Activated B cell treated with CpG ODN at 0.5 μM for 24 hours (primary cell): ENCODE data around the gene MTHFD1. TPM values are rescaled to one million over a fixed set of nuclear protein-coding genes. Genes with fewer than 3 reads are reported as not detected.
"Not testable (repeated sequence)": the region's sequence is repeated elsewhere in the genome, so short reads cannot be mapped to it uniquely, and the experiment has no call there.

Source experiments
- ATAC-seq: fragments of 200-7000 bp; cut with Tn5 transposase; one replicate; pipeline ENCODE4 v1.10.0; 2021; ENCODE audit warnings: low read depth, mild to moderate bottlenecking, moderate library complexity
- CTCF ChIA-PET: fragments of 350-600 bp; sonication (Branson Sonifier 250); formaldehyde crosslinking; loops from one replicate; lab custom pipeline; 2021; ENCODE audit warnings: antibody characterized with exemption; lab: Charles Lee
- POLR2A ChIA-PET: fragments of 350-600 bp; sonication (Branson Sonifier 250); formaldehyde crosslinking; loops from one replicate; lab custom pipeline; 2021; ENCODE audit warnings: antibody characterized with exemption; lab: Charles Lee
- DNase-seq: peaks from one replicate; pipeline ENCODE4 v3.0.0; 2022
- H3K27ac Mint-ChIP-seq: one replicate; pipeline ENCODE4 v1.8.0; 2020; ENCODE audit warnings: mixed read lengths
- H3K27me3 Mint-ChIP-seq: one replicate; pipeline ENCODE4 v1.8.0; 2021; ENCODE audit warnings: mixed read lengths
- H3K36me3 Mint-ChIP-seq: one replicate; pipeline ENCODE4 v1.8.0; 2021; ENCODE audit warnings: low read depth, mixed read lengths
- H3K4me1 Mint-ChIP-seq: one replicate; pipeline ENCODE4 v1.8.0; 2021; ENCODE audit warnings: mixed read lengths
- H3K4me3 Mint-ChIP-seq: one replicate; pipeline ENCODE4 v1.8.0; 2020; ENCODE audit warnings: mild to moderate bottlenecking, mixed read lengths
- H3K9me3 Mint-ChIP-seq: one replicate; pipeline ENCODE4 v1.8.0; 2020; ENCODE audit warnings: mixed read lengths
- intact Hi-C: fragments of 100-400 bp; cut with micrococcal nuclease; formaldehyde crosslinking; loops from one replicate; pipeline ENCODE4 v1.15.1; 2024
- total RNA-seq: library from RNA; stranded (reverse); gene quantifications from 2 replicates; pipeline ENCODE4 v1.2.3, GENCODE V29; 2022
- TF ChIP-seq, protein P1 (sequence below): fragments of 200-600 bp; IDR thresholded peaks from one replicate; pipeline ENCODE4 v1.8.0; 2022; ENCODE audit warnings: antibody characterized with exemption, mild to moderate bottlenecking

MTHFD1 gene
- total RNA-seq, 1 donor from 2014 or later = 98.4 TPM

DNA sequence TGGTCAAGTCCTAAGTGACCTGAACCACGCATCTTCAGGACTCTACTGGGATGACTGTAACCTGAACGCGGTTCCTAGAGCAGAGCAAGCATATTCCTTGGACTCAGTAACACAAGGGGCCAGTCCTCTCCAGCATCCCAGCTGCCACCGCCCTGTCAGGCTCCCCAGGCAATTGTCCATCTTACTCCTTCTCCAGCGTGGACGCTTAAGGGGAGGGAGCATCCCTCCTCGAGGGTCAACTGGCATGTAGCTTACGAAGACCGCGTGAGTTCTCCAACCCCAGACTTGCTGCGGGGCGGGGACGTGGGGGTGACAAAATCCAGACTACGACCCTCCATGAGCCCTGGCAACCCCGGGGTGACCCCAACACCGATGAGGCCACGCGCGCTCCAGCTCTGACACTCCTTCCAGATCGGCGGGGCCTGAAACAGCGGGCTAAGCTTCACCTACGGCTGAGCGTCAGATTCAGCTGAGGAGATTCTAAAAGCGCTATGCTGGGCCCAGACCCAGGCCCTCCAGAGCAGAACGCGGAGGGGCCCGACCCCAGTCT lies 846 bp upstream of the MTHFD1 start:
- POLR2A ChIA-PET = interaction anchor here (0.6 to 2.1 kb wide), 20 partner anchors 11 to 1150 kb away, joined by 3 to 60 read pairs (median 4); partner anchors contain the start of genes HSPA2, PPP2R5E, ZBTB1 and ZBTB25
- Mint-ChIP-seq H3K9me3 (no peaks in the 10 kb centered on the region), H3K4me1 (peaks cover 47% of the 10 kb centered on the region), H3K27ac (peak overlapping the region; percentile 94), H3K4me3 (peak overlapping the region; percentile 94), H3K27me3 (no peaks in the 10 kb centered on the region), H3K36me3 (peaks cover 18% of the 10 kb centered on the region)
- TF ChIP-seq, protein P1, sequence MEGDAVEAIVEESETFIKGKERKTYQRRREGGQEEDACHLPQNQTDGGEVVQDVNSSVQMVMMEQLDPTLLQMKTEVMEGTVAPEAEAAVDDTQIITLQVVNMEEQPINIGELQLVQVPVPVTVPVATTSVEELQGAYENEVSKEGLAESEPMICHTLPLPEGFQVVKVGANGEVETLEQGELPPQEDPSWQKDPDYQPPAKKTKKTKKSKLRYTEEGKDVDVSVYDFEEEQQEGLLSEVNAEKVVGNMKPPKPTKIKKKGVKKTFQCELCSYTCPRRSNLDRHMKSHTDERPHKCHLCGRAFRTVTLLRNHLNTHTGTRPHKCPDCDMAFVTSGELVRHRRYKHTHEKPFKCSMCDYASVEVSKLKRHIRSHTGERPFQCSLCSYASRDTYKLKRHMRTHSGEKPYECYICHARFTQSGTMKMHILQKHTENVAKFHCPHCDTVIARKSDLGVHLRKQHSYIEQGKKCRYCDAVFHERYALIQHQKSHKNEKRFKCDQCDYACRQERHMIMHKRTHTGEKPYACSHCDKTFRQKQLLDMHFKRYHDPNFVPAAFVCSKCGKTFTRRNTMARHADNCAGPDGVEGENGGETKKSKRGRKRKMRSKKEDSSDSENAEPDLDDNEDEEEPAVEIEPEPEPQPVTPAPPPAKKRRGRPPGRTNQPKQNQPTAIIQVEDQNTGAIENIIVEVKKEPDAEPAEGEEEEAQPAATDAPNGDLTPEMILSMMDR = no peak
- CTCF ChIA-PET = interaction anchor here (1.1 to 2.5 kb wide), 2 partner anchors 43 to 91 kb away, joined by 3 to 14 read pairs; no protein-coding TSS in a partner anchor
- DNase-seq = no peak
- no peak for ATAC-seq
- intact Hi-C loops = loop anchor here (5.0 kb wide), 4 partner anchors 80 to 745 kb away; partner anchors contain the start of genes AKAP5, SYNE2 and WDR89

DNA sequence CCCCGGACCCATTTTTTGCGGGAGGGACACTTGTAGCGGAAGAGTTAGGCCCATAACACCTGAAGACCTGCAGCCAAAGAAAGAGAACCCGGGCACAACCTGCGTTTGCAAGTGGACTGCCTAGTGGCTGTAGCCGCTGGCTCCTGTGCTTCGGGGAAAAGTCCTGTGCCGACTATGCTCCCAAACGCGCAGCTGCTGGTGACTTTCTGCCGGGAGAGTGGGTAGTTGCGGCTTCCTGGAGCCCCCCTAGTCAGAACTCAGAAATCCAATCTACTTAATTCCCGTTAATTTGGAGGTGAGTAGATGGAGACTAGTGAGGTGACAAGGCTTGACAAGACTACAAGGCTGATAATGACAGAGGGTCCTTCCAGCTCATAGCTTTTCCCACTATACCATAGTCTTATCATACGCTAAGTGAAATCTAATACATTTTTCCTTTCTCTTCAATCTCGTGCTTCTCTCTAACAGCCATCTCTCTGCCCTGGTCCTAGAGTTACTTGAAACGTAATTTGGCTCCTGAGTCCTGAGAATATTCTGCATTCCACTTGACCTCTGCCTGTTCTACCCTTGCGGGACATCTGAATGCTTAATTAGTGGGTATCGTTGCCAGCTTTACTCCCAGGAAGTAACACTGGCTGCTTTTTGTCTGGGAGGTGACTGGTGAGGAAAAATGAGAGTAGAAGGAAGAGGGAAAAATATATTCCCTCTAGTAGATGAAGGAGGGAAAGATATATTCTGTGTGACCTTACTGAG lies 556 bp downstream of the MTHFD1 start:
- TF ChIP-seq, protein P1 = no peak
- Mint-ChIP-seq H3K36me3 (peaks cover 22% of the 10 kb centered on the region), H3K4me3 (peak overlapping the region; percentile 94), H3K9me3 (no peaks in the 10 kb centered on the region), H3K4me1 (peaks cover 56% of the 10 kb centered on the region), H3K27me3 (no peaks in the 10 kb centered on the region), H3K27ac (peak overlapping the region; percentile 94)
- ChIA-PET CTCF (interaction anchor here (2.5 kb wide), 1 partner anchor 42 kb away, joined by 14 read pairs; no protein-coding TSS in a partner anchor), POLR2A (interaction anchor here (0.5 to 2.1 kb wide), 16 partner anchors 12 to 845 kb away, joined by 3 to 60 read pairs (median 6); partner anchors contain the start of genes HSPA2, PPP2R5E, ZBTB1 and ZBTB25)
- intact Hi-C loops = loop anchor here (1.0 to 5.0 kb wide), 10 partner anchors 21 to 746 kb away; partner anchors contain the start of genes AKAP5, CHURC1, HSPA2 and SYNE2
- ATAC-seq (no peak), DNase-seq (no peak)

DNA sequence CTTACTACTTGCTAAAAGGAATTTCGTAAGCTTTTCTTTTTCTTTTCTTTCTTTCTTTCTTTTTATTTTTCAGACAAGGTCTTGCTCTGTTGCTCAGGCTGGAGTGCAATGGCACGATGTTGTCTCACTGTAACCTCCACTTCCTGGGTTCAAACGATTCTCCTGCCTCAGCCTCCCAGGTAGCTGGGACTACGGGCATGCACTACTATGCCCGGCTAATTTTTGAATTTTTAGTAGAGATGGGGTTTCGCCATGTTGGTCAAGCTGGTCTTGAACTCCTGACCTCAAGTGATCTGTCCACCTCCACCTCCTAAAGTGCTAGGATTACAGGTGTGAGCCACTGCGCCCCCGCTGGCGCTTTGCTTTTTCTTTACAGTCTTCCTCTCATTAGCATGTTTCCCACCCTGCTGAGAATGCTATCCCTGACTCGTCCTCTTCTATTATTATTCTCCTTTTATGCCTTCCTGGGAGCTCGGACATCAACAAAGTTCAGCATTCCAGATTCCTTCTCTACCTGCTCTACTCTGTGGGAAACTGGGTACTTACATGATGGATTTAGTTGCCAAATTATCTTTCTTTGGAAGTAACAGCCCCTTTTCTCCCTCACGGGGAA lies 3.1 kb downstream of the MTHFD1 start:
- ChIA-PET CTCF (interaction anchor here (0.6 kb wide), 1 partner anchor 440 kb away, joined by 3 read pairs; no protein-coding TSS in a partner anchor), POLR2A (interaction anchor here (0.9 kb wide), 1 partner anchor 53 kb away, joined by 3 read pairs; no protein-coding TSS in a partner anchor)
- no peak for DNase-seq
- Mint-ChIP-seq H3K27ac (no peak overlapping the region), H3K4me1 (peaks cover 61% of the 10 kb centered on the region), H3K27me3 (no peaks in the 10 kb centered on the region), H3K4me3 (no peak overlapping the region), H3K9me3 (no peaks in the 10 kb centered on the region), H3K36me3 (peaks cover 23% of the 10 kb centered on the region)
- intact Hi-C loops = no loop called here
- TF ChIP-seq, protein P1 = no peak
- no peak for ATAC-seq

DNA sequence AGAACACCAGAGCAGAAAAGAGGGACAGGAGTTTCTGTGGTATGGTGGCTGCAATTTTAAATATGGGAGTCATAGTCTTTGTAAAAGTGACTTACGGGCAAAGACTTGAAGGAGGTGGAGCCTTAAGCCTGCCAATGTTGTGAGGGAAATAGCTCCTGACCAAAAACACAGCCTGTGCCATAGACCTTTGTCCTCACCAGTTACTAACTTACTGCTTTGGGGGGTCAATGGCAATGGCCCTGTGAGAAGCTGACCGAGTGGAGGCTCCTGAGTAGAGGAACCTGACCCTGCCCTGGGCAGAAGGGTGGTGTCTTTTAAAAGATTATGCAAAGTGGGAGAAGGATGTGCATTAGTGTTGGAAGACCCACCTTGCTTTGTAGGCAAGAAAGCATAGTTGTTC lies 3.8 kb downstream of the MTHFD1 start:
- CTCF ChIA-PET = interaction anchor here (0.6 kb wide), 1 partner anchor 439 kb away, joined by 3 read pairs; no protein-coding TSS in a partner anchor

DNA sequence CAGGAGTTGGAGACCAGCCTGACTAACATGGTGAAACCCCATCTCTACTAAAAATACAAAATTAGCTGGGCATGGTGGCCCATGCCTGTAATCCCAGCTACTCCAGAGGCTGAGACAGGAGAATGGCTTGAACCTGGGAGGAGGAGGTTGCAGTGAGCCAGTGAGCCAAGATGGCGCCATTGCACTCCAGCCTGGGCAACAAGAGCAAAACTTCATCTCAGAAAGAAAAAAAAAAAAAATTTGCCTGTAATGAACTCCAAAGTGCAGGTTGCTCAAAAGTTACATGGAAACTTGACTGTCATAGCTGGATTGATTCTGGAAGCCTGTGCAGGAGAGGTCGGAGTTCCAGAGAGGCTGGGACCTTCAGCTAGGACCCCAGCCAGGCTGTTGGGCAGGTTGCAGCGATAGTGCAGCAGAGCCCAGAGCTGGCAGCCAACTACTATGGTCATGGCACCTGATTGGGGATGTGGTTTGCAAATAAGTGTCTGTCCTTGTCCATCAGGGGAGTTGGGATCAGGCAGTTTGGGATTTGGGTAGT lies 5.1 kb downstream of the MTHFD1 start:
- H3K27me3 Mint-ChIP-seq, DNase-seq, H3K4me3 Mint-ChIP-seq, intact Hi-C loops, ATAC-seq, H3K9me3 Mint-ChIP-seq, H3K27ac Mint-ChIP-seq, POLR2A ChIA-PET: not testable (repeated sequence)
- CTCF ChIA-PET = interaction anchor here (0.8 kb wide), 1 partner anchor 18 kb away, joined by 3 read pairs; no protein-coding TSS in a partner anchor
- Mint-ChIP-seq H3K4me1 (peaks cover 48% of the 10 kb centered on the region), H3K36me3 (peaks cover 19% of the 10 kb centered on the region)

More for the DNA sequence above, 3.8 kb downstream of the MTHFD1 start:
- no peak for DNase-seq
- ATAC-seq = no peak
- Mint-ChIP-seq H3K27ac (no peak overlapping the region), H3K4me1 (peaks cover 58% of the 10 kb centered on the region), H3K36me3 (peaks cover 23% of the 10 kb centered on the region), H3K27me3 (no peaks in the 10 kb centered on the region), H3K4me3 (no peak overlapping the region), H3K9me3 (no peaks in the 10 kb centered on the region)
- intact Hi-C loops = no loop called here
- POLR2A ChIA-PET = interaction anchor here (0.5 to 0.9 kb wide), 2 partner anchors 54 to 519 kb away, joined by 3 to 5 read pairs; no protein-coding TSS in a partner anchor
- TF ChIP-seq, protein P1 = no peak
